SK-N-SH treated with all-trans-retinoic acid at 6 μM for 48 hours (cell line): ENCODE results near the gene HS3ST2.

Experiments
- ATAC-seq: fragments of 200-7000 bp; cut with Tn5 transposase; 3 replicates; pipeline ENCODE4 v1.9.1; 2020; ENCODE audit warnings: mild to moderate bottlenecking, moderate library complexity
- ARNTL ChIP-seq: fragments of 450-650 bp; formaldehyde crosslinking; IDR thresholded peaks from 2 replicates; pipeline ENCODE4 v1.5.0; 2020; ENCODE audit warnings: low read depth, mild to moderate bottlenecking, moderate library complexity, borderline replicate concordance
- BACH2 ChIP-seq: fragments of 250-450 bp; sonication (Bioruptor Pico); IDR thresholded peaks from 2 replicates; pipeline ENCODE4 v1.9.0; 2021; ENCODE audit warnings: mild to moderate bottlenecking, borderline replicate concordance
- CREB5 ChIP-seq: fragments of 250-450 bp; sonication (Bioruptor Pico); IDR thresholded peaks from 2 replicates; pipeline ENCODE4 v1.5.1; 2020; ENCODE audit warnings: low read depth, mild to moderate bottlenecking, moderate library complexity
- CSDC2 ChIP-seq: fragments of 250-450 bp; sonication (Bioruptor Pico); IDR thresholded peaks from 2 replicates; pipeline ENCODE4 v1.5.0; 2020; ENCODE audit warnings: mild to moderate bottlenecking, moderate library complexity
- CSRNP3 ChIP-seq: fragments of 250-450 bp; sonication (Bioruptor Pico); IDR thresholded peaks from 2 replicates; pipeline ENCODE4 v1.5.1; 2021; ENCODE audit warnings: mild to moderate bottlenecking, moderate library complexity
- ESRRG ChIP-seq: fragments of 250-450 bp; sonication (Bioruptor Pico); IDR thresholded peaks from 2 replicates; pipeline ENCODE4 v1.6.1; 2021; ENCODE audit warnings: mild to moderate bottlenecking
- ISL1 ChIP-seq: fragments of 250-450 bp; sonication (Bioruptor Pico); IDR thresholded peaks from 2 replicates; pipeline ENCODE4 v2.1.2; 2022; ENCODE audit warnings: mild to moderate bottlenecking, moderate library complexity
- OSR1 ChIP-seq: fragments of 250-450 bp; sonication (Bioruptor Pico); IDR thresholded peaks from 2 replicates; pipeline ENCODE4 v1.8.0; 2022; ENCODE audit warnings: moderate library complexity, mild to moderate bottlenecking, inconsistent platforms
- POU6F1 ChIP-seq: fragments of 250-450 bp; sonication (Bioruptor Pico); IDR thresholded peaks from 2 replicates; pipeline ENCODE4 v1.8.0; 2021; ENCODE audit warnings: low read depth, mild to moderate bottlenecking, moderate library complexity, borderline replicate concordance
- PPARA ChIP-seq: fragments of 250-450 bp; sonication (Bioruptor Pico); IDR thresholded peaks from 2 replicates; pipeline ENCODE4 v1.5.0; 2020; ENCODE audit warnings: mild to moderate bottlenecking, borderline replicate concordance
- RARB ChIP-seq: fragments of 250-450 bp; sonication (Bioruptor Pico); IDR thresholded peaks from 2 replicates; pipeline ENCODE4 v1.8.0; 2021; ENCODE audit warnings: mild to moderate bottlenecking, moderate library complexity
- SNAI2 ChIP-seq: fragments of 250-450 bp; sonication (Bioruptor Pico); IDR thresholded peaks from 2 replicates; pipeline ENCODE4 v1.5.0; 2020; ENCODE audit warnings: mild to moderate bottlenecking, moderate library complexity
- TCF4 ChIP-seq: fragments of 250-450 bp; sonication (Bioruptor Pico); IDR thresholded peaks from 2 replicates; pipeline ENCODE4 v1.8.0; 2021; ENCODE audit warnings: mild to moderate bottlenecking, moderate library complexity, borderline replicate concordance
- TOX ChIP-seq: fragments of 250-450 bp; sonication (Bioruptor Pico); IDR thresholded peaks from 2 replicates; pipeline ENCODE4 v1.8.0; 2021; ENCODE audit warnings: mild to moderate bottlenecking, moderate library complexity, borderline replicate concordance
- ZC3H10 ChIP-seq: fragments of 250-450 bp; sonication (Bioruptor Pico); IDR thresholded peaks from 2 replicates; pipeline ENCODE4 v1.5.1; 2021; ENCODE audit warnings: mild to moderate bottlenecking, moderate library complexity
- ZFP30 ChIP-seq: fragments of 450-650 bp; formaldehyde crosslinking; IDR thresholded peaks from 2 replicates; pipeline ENCODE4 v1.5.0; 2022; ENCODE audit warnings: mild to moderate bottlenecking, moderate library complexity
- ZNF565 ChIP-seq: fragments of 450-650 bp; formaldehyde crosslinking; conservative IDR thresholded peaks from 2 replicates; pipeline ENCODE4 v1.5.0; 2020; ENCODE audit warnings: low read depth, mild to moderate bottlenecking, moderate library complexity
- ZNF70 ChIP-seq: fragments of 450-650 bp; formaldehyde crosslinking; IDR thresholded peaks from 2 replicates; pipeline ENCODE4 v1.5.0; 2020; ENCODE audit warnings: mild to moderate bottlenecking, moderate library complexity
- ZNF8 ChIP-seq: fragments of 450-650 bp; formaldehyde crosslinking; IDR thresholded peaks from 2 replicates; pipeline ENCODE4 v1.5.0; 2020; ENCODE audit warnings: mild to moderate bottlenecking, moderate library complexity
- TF ChIP-seq, protein P1 (sequence below): fragments of 250-450 bp; sonication (Bioruptor Pico); IDR thresholded peaks from 2 replicates; pipeline ENCODE4 v1.8.0; 2020; ENCODE audit warnings: mild to moderate bottlenecking, moderate library complexity, borderline replicate concordance

Gene HS3ST2

DNA sequence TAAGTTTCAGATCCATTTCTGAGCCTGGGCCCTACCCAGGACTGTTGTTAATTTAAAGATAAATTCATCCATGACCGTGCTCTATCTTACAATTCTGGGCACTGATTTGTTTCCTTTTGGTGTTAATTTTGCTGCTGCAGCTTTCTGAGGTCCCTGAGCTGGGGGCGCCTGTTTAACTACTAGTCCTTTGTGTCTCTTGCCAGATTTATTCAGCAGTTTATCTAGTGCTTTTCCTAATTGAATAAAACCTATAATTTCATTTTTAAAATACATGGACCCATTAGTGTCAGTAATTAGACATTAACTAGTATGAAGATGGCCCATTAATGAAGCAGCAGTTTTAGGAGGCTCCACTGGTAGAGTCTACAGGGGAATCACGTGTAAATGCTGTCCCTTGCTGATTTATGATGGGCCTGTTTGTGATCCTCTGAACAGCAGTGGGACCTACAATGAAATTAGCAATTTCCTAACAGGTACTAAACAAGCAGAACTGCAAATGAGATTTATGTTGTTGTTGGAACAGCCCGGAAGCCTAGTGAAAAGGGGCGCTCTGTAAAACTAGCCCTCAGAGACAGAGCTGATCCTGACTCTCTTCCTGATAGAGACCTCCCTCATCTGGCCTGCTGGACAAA lies 54.7 kb downstream of the HS3ST2 start:
- no peak for ATAC-seq
- TF ChIP-seq PPARA (CRISPR knock-in tag) (no peak), SNAI2 (CRISPR knock-in tag) (no peak), ISL1 (CRISPR knock-in tag) (no peak), CSRNP3 (CRISPR knock-in tag) (no peak), RARB (CRISPR knock-in tag) (no peak), ARNTL (CRISPR knock-in tag) (no peak), CSDC2 (no peak), ZC3H10 (CRISPR knock-in tag) (no peak), BACH2 (CRISPR knock-in tag) (no peak), OSR1 (CRISPR knock-in tag) (no peak), POU6F1 (CRISPR knock-in tag) (no peak), ESRRG (no peak), CREB5 (no peak), ZNF8 (no peak), TOX (no peak), ZNF70 (no peak)
- TF ChIP-seq, protein P1, sequence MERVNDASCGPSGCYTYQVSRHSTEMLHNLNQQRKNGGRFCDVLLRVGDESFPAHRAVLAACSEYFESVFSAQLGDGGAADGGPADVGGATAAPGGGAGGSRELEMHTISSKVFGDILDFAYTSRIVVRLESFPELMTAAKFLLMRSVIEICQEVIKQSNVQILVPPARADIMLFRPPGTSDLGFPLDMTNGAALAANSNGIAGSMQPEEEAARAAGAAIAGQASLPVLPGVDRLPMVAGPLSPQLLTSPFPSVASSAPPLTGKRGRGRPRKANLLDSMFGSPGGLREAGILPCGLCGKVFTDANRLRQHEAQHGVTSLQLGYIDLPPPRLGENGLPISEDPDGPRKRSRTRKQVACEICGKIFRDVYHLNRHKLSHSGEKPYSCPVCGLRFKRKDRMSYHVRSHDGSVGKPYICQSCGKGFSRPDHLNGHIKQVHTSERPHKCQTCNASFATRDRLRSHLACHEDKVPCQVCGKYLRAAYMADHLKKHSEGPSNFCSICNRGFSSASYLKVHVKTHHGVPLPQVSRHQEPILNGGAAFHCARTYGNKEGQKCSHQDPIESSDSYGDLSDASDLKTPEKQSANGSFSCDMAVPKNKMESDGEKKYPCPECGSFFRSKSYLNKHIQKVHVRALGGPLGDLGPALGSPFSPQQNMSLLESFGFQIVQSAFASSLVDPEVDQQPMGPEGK (CRISPR knock-in tag), result no peak

DNA sequence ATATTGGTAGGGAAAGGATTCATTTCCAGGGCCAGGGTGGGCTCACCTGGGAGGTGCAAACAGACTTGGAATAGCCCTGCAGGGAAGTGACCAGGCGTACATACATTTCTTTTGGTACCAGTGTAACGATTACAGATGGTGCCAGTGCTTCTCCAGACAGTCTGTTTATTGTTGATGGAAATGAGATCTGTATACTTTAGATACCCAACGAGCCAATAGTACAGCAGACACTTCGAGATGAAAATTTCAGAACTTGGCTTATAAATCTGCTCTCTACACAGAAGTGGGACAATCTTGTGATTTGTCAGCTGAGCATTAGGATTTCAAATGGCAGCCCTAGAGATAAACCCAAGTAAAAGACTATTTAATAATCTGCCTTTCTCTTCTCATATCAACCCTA lies 57.9 kb downstream of the HS3ST2 start:
- TF ChIP-seq ZNF565 (CRISPR knock-in tag) (no peak), ZC3H10 (CRISPR knock-in tag) (no peak), BACH2 (CRISPR knock-in tag) (no peak), TCF4 (no peak), ZFP30 (no peak), PPARA (CRISPR knock-in tag) (no peak), ZNF70 (no peak), CSRNP3 (CRISPR knock-in tag) (no peak), ARNTL (CRISPR knock-in tag) (no peak), SNAI2 (CRISPR knock-in tag) (no peak), ZNF8 (no peak), CSDC2 (no peak), TOX (no peak)
- TF ChIP-seq, all 23 proteins: peak for 0
- ATAC-seq, result no peak

- no peak for TF ChIP-seq SNAI2 (CRISPR knock-in tag)
- no peak for ATAC-seq
These were observed 60.4 kb downstream of the HS3ST2 start for GRCh38 chr16:22874394-22874793.

GRCh38 chr16:22878955-22879354 lies 65.0 kb downstream of the HS3ST2 start:
- ATAC-seq, result no peak
- no peak for TF ChIP-seq ZNF8
- TF ChIP-seq SNAI2 (CRISPR knock-in tag), result no peak
- no peak for TF ChIP-seq ZC3H10 (CRISPR knock-in tag)
- no peak for TF ChIP-seq BACH2 (CRISPR knock-in tag)
